Measurements from ENCODE around the gene SPTBN4.

SPTBN4 gene

DNA sequence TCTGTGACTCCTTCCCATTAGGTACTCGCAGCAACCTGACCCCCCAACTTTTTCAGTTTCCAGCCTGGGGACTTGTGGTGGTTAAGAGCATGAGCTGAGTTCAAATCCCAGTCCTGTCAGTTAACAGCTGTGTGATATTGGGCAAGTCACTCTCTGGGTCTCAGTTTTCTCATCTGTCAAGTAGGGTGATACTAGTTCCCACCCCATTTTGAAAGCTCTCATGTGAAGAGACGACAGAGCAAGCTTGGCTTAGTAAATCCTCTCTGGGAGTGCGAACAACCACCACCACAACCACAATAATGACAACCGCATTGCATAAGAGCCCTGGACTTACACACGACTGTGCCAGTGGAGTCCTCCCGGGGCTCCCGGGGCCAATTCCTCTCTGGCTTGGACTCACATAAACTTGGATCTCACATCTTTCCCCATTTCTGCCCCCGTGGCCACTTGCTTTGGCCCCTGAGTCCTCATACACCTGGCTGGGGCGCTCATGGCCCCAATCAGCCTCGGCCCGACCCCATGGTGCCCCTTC lies 1.7 kb upstream of the SPTBN4 start:
- DNase-seq (ENCODE audit: low read depth): no peak
- peak overlapping the region; percentile 90 for H3K4me3 ChIP-seq (ENCODE audit: low read depth, low read length)
- TF ChIP-seq, protein P1, sequence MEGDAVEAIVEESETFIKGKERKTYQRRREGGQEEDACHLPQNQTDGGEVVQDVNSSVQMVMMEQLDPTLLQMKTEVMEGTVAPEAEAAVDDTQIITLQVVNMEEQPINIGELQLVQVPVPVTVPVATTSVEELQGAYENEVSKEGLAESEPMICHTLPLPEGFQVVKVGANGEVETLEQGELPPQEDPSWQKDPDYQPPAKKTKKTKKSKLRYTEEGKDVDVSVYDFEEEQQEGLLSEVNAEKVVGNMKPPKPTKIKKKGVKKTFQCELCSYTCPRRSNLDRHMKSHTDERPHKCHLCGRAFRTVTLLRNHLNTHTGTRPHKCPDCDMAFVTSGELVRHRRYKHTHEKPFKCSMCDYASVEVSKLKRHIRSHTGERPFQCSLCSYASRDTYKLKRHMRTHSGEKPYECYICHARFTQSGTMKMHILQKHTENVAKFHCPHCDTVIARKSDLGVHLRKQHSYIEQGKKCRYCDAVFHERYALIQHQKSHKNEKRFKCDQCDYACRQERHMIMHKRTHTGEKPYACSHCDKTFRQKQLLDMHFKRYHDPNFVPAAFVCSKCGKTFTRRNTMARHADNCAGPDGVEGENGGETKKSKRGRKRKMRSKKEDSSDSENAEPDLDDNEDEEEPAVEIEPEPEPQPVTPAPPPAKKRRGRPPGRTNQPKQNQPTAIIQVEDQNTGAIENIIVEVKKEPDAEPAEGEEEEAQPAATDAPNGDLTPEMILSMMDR (IDR thresholded peaks at IDR 0.05; ENCODE audit: control insufficient read depth, extremely low read depth, insufficient read depth): no peak

DNA sequence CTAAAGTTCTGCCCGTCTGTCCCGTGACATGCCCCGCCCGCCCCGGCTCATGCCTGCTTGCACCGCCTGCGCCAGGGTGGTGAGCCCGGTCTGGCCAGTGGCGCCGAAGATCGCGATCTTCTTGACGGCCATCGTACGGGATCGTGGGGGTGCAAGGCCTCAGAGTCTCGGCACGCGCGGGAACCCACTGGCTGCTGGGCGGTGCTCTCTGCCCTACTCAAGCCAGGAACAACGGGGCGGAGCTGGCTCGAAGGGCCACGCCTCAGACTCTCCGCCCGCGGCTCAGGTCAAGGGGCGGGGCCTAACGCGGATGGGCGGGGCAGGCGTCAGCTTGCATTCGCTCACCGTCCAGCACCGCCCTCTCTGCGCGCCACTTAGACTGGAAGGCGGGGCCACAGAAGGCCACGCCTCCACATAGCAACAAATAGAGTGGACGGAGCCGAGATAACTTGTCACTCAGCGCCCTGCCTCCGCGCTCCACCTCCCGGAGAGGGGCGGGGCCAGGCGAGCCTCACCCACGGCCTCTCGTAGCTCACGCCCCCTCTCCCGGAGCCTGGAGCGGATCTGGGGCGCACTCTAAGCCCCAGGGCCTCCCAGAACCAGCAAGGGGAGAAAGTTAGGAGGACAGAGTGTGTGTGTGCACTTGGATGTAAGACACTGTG lies 1.1 kb upstream of the SPTBN4 start, which contains the start of gene BLVRB:
Gene BLVRB, minus strand, starts transcription at position 189 of the 662 bp plus-strand sequence. Its CDS starts 57 bp downstream, at position 132.
- TF ChIP-seq, protein P1 (IDR thresholded peaks at IDR 0.05; ENCODE audit: control insufficient read depth, extremely low read depth, insufficient read depth): no peak
- H3K4me3 ChIP-seq (ENCODE audit: low read depth, low read length): peak within 1 kb of the TSS; percentile 90
- peak; percentile 96 for DNase-seq (ENCODE audit: low read depth)

- H3K4me3 ChIP-seq (ENCODE audit: low read depth, low read length): peak overlapping the region; percentile 90
- TF ChIP-seq, protein P1 (IDR thresholded peaks at IDR 0.05; ENCODE audit: control insufficient read depth, extremely low read depth, insufficient read depth): no peak
- no peak for DNase-seq (ENCODE audit: low read depth)
Measured at GRCh38 chr19:40466219-40466984, 399 bp upstream of the SPTBN4 start.

DNA sequence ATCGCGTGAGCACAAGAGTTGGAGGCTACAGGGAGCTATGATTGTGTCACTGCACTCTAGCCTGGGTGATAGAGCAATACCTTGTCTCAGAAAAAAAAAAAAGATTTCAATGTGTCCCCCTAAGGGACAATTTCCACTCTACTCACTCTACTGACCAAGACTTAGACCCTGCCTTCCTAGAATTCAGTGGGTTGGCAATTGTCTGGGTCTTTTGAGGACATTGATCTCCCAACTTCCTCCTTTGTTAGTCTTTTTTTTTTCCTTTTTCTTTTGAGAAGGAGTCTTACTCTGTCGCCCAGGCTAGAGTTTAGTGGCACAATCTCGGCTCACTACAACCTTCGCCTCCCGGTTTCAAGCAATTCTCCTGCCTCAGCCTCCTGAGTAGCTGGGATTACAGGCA lies 2.2 kb downstream of the SPTBN4 start:
- no peak overlapping the region for H3K4me3 ChIP-seq (ENCODE audit: low read depth, low read length)
- TF ChIP-seq, protein P1 (IDR thresholded peaks at IDR 0.05; ENCODE audit: control insufficient read depth, extremely low read depth, insufficient read depth): no peak
- no peak for DNase-seq (ENCODE audit: low read depth)

DNA sequence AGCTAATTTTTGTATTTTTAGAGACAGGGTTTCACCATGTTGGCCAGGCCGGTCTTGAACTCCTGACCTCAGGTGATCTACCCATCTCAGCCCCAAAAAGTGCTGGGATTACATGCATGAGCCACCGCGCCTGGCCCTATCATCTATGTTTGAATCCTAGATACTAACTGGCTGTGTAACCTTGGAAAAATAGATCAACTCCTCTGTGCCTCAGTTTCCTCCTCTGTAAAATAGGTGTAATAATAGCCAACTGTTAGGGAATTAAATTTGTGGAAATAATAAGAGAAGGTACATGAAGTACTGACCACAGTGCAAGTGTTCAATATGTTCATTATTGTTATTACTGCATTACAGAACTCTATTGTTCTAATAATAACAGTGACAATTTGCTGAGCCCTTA lies 4.3 kb downstream of the SPTBN4 start:
- DNase-seq (ENCODE audit: low read depth): no peak
- TF ChIP-seq, protein P1 (IDR thresholded peaks at IDR 0.05; ENCODE audit: control insufficient read depth, extremely low read depth, insufficient read depth): no peak
- H3K4me3 ChIP-seq (ENCODE audit: low read depth, low read length): no peak overlapping the region

DNA sequence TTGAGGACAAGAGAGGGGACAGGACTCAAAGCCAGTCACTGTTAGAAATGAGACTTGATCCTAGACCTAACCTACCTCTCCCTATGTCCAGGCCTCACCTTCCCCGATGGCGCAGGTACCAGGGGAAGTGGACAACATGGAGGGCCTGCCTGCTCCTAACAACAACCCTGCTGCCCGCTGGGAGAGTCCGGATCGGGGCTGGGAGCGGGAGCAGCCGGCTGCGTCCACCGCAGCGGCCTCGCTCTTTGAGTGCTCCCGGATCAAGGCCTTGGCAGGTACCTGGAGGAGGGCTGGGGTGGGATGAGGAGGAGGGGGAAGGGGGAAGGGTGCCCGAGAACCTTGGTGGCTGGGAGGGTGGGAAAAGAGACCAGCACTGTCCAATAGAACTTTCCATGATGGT lies 5.7 kb downstream of the SPTBN4 start:
- no peak overlapping the region for H3K4me3 ChIP-seq (ENCODE audit: low read depth, low read length)
- TF ChIP-seq, protein P1 (IDR thresholded peaks at IDR 0.05; ENCODE audit: control insufficient read depth, extremely low read depth, insufficient read depth): no peak
- no peak for DNase-seq (ENCODE audit: low read depth)
